ENCODE measurements around the gene DRD2. TPM values are rescaled to one million over a fixed set of nuclear protein-coding genes. Genes with fewer than 3 reads are reported as not detected.

The DRD2 gene
- polyA plus RNA-seq, 5 donors = 0.15 to 0.35 (median 0.31) TPM

DNA sequence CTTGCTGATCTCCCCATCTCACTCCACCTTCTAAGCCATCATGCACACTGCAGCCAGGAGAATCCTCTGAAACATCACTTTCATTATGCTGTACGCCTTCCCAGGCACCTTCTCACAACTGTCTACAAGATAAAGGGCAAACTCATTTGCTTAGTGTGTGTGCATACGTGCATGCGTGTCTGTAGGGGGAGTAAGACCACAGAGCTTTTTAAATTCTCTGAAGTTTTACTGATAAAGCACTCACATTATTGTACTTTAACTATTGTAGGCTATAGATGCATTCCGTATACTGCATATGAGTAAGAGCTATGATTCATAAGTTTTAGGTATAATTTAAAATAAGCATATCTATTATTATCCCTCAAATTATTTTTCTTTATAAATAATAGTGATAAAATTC is 102.9 kb downstream of the DRD2 start:
- no peak for DNase-seq

DNA sequence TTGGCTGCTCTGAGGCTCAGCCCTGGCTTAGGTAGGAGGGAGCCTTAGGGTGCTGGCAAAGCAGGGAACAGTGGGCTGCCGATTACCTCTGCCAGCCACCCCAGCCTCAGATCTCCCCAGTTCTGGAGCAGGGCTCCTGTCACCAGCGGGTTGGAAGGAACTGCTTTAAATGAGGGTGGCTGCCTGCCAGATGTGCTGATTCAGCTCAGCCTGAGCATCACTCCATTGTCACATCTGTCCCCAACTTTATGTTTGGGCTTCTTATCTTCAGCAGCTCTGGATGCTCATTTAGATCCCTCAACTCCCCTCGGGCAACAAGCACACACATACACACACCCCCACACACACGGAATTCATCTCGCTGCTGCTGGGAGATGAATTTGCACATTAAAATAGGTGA is 104.6 kb downstream of the DRD2 start:
- DNase-seq = no peak

DNA sequence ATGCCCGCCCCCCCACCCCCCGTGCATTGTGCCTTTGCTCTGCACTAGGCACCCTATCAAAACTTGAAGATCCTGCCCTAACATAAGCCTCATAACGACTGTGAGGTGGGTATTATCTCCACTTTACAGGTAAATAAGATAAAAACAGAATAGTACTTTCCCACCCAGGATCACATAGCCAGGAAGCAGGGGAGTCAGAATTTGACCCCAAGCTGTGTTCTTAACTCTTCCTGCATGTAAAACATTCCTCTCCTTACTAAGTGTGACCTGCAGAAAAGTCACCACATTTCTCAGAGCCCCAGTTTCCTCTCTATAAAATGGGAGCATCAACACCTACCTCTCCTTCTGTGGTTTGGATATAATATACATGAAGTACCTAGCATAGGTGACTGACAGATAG is 105.8 kb downstream of the DRD2 start:
- no peak for DNase-seq

DNA sequence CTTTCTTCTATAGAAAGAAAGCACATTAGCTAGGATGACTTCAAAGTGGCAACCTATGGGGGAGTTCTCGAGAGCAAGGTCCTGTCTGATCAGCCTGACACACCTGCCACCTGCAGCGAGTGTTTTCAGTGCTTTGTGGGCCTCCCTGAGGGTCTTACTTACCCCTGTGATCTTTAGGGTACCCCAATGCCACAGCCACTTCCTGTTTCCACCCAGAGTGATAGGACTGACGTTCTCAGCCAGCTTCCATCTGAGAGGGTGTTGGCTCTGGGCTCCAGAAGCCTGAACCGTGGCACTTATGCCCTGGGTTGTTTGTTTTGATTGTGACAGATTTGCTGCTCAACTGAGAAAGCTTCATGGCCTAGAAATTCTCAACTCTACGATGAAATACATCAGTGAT is 109.3 kb downstream of the DRD2 start:
- DNase-seq = no peak

DNA sequence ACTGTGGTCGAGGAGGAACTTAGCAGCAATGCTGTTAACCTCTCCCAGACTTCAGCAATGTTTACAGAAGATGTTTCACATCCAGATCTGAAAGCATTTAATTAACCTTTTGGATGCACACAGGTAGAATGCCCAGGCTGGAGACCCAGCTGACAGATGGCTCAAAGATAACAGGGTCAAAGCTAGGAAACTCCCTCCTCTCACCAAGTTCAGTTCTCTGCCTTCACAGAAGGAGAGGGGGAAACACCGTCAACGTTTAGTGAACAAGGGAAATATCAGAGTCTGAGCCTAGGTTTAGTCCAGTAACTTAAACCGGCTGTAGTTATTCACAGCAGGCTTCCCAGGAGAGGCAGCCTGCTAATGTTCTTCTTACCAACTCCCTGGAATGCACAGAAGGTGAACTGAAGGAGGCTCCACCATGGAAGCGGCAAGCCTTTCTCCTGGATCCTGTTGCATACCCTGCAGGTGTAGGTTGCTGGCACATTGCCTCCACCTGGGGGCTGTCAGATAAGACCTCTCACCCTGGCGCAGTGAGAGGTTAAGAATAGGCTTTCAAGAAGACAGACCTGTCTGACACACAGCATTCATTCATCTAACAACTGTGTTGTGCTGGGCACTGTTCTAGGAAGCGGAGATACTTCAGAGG is 111.1 kb downstream of the DRD2 start:
- no peak for DNase-seq

DNA sequence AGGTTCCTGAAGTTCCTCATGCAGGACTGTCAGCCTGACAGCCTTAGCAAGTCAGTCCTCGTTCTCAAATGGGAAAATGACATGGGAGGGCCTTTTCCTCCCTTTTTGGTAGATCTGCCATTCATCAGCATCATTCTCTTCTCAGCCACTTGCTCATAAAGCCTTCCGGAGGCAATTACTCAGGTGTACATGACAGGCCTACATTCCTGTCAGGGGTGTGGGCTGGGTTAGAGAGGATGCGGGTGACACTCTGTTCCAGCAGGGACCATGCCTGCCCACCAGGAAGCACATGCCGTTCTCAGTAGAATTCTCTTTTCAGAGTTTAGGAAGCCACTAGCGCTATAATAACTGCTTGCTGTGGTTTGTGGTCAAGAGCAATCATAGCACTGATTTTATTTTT is 111.8 kb downstream of the DRD2 start:
- no peak for DNase-seq

Other genes starting within 250 kb of the DRD2 start
- 10 to 100 TPM; 20.3 to 44.4 (median 40.8) TPM for gene TTC12, start 160.8 kb downstream of the DRD2 start, polyA plus RNA-seq (ENCODE audit: insufficient read depth in 1 of 5, insufficient read length in 5 of 5, low replicate concordance in 1 of 5)
- gene ANKK1, start 87.6 kb downstream of the DRD2 start, polyA plus RNA-seq (ENCODE audit: insufficient read depth in 1 of 5, insufficient read length in 5 of 5, low replicate concordance in 1 of 5) = 1 to 10 TPM in 1 of 5 donors, under 1 TPM in 4; 0.22 to 1.2 (median 0.45) TPM
- gene TMPRSS5, start 230.9 kb upstream of the DRD2 start, polyA plus RNA-seq (ENCODE audit: insufficient read depth in 1 of 5, insufficient read length in 5 of 5, low replicate concordance in 1 of 5) = 1 to 10 TPM in 3 of 5 donors, under 1 TPM in 2; 0.67 to 1.9 (median 1.2) TPM